Temporal lobe (tissue), 1 donor: Measurements from ENCODE around the gene GRAMD4. TPM values are rescaled to one million over a fixed set of nuclear protein-coding genes. Genes with fewer than 3 reads are reported as not detected.

Source experiments
- total RNA-seq: library from RNA; depleted of rRNA; stranded (reverse); fragments of >200 nt; gene quantifications from one replicate; pipeline ENCODE4 v1.2.3, GENCODE V29; 2014

The GRAMD4 gene
- total RNA-seq, 1 donor from 2014 or later: 48.7 TPM

Other genes starting within 250 kb of the GRAMD4 start
- gene CELSR1, start 82.8 kb upstream of the GRAMD4 start, total RNA-seq: 3.9 TPM
- gene CERK, start 117.9 kb downstream of the GRAMD4 start, total RNA-seq: 32.9 TPM
- 4.7 TPM for gene TBC1D22A, start 142.3 kb downstream of the GRAMD4 start, total RNA-seq